Embryonic facial prominence (tissue), 1 donor: ENCODE measurements around the gene TTBK2.
"Not testable (repeated sequence)": the region's sequence is repeated elsewhere in the genome, so short reads cannot be mapped to it uniquely, and the experiment has no call there.

Experiments
- DNase-seq: peaks from one replicate; pipeline ENCODE4 v3.0.0-alpha.2; 2016; ENCODE audit errors: extremely low spot score

Gene TTBK2

DNA sequence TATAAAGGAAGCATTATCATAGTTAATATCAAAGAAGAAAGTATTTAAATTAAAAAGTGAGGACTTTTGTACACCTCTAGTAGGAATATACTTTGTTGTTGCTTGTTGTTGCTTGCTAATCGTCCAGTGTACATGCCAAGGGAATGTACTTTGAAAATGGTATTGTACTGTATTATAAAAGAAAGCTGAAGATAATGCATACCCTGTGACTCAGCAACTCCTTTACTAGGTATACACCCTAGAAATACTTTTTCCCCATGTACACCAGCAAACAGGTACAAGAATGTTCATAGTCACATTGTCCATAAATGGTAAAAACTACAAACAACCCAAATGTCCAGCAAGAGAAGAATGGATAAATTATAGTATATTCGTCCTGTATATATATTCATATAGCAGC, 12.0 kb downstream of the TTBK2 start:
- DNase-seq, result no peak

DNA sequence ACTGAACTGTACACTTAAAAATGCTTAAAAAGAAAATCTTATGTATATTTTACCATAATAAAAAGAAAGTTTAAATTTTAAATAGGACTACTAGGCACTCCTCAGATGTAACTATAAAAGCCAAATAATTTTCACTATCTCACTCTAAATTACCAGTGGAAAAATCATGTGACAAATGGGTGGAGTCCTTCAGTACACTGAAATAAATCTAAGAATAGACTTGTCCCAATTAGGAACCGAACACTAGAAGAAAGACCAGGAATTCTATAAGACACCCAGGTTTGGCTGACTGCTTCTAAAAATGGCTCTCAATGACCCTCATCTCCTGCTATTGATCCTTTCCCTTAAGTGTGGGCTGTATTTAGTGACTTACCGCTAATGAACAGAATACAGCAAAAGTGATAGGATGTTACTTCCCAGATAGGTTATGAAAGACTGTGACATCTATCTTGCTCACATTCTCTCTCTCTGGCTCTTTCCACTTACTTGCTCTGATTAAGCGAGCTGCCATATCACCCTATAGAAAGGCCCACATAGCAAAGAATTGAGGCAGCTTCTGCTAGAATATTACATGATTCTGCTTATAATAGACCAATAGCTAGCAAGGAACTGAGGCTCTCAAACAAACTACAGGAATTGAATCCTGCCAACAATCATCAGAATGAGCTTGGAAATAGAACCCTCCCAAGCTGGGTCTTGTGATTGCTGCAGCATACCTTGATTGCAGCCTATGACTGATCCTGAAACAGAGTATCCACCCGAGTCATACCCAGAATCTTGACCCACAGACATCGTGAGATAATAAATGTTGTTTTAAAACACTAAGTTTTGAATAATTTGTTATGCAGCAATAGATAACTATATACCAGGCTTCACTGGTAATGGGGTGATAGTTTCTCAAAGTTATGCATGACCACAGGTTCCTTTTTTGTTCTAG, 16.9 kb downstream of the TTBK2 start:
- no peak for DNase-seq

DNA sequence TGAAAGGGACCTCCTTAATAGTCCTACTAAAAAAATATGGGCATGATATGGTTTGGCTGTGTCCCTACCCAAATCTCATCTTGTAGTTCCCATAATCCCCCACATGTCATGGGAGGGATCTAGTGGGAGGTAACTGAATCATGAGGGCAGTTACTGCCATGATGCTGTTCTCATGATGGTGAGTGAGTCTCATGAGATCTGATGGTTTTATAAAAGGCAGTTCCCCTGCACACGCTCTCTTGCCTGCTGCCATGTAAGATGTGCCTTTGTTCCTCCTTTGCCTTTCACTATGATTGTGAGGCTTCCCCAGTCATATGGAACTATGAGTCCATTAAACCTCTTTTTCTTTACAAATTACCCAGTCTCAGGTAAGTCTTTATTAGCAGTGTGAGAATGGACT, 26.7 kb downstream of the TTBK2 start:
- DNase-seq, result not testable (repeated sequence)

DNA sequence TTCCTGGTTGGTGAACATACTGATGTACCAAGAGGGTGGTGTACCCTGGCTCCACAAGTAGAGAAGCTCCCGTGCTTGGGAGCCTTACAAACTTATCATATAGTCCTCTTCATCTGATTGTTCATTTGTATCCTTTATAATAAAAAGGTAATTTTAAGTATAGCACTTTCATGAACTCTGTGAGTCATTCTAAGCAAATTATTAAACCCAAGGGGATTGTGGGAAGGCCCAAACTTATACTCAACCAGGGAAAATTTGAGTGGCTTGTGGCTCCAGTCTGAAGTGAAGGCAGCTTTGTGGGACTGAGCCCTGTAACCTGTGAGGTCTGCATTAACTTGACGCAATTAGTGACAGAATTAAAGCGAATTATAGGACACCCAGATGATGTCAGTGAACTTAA, 29.0 kb downstream of the TTBK2 start:
- DNase-seq, result no peak

DNA sequence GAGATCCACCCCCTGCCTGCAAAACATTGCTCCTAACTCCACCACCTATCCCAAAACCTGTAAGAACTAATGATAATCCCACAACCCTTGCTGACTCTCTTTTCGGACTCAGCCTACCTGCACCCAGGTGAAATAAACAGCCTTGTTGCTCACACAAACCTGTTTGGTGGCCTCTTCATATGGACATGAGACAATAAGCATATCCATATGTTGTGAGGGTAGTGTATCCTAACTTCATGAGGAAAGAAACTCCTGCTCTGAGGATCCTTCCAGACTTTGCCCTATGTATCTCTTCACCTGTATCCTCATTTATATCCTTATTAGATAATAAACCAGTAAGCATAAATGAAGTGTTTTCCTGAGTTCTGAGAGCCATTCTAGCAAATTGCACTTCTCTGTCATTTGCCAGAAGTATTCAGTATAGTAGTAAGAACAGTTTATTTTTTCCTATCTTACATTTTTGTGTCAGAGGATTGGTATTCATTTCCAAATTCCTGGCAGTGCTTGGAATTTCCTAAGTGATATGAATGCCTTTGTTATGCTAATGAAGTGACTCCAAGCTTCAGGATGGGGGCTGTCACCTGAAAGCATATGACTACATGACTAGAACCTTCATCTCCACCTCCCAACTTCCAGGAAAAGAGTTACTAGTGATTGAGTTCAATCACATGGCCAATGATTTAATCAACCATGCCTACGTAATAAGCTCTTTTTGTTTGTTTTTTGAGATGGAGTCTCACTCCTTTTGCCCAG, 30.2 kb downstream of the TTBK2 start:
- DNase-seq, result no peak

DNA sequence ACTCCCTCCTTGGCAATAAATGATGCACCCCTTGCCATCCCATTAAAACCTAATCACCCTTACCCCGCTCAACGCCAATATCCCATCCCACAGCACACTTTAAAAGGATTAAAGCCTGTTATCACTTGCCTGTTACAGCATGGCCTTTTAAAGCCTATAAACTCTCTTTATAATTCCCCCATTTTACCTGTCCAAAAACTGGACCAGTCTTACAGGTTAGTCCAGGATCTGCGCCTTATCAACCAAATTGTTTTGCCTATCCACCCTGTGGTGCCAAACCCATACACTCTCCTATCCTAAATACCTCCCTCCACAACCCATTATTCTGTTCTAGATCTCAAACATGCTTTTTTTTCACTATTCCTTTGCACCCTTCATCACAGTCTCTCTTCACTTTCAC, 33.2 kb downstream of the TTBK2 start:
- DNase-seq, result not testable (repeated sequence)

DNA sequence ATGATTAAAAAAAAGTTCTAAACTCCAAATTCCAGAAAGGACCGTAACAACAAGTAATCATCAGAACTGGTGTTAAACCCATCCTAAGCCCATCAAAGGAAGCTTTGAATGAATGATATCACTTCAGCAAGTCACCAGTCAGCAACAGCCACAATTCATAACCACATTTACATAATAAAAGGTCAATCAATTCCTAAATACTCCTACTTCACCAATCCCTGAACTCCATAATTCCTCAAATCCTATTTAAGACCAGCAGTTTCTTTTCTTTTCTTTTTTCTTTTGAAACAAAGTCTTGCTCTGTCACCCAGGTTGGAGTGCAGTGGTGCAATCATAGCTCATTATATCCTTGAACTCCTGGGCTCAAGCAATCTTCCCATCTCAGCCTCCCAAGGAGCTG, 40.5 kb downstream of the TTBK2 start:
- DNase-seq, result no peak

DNA sequence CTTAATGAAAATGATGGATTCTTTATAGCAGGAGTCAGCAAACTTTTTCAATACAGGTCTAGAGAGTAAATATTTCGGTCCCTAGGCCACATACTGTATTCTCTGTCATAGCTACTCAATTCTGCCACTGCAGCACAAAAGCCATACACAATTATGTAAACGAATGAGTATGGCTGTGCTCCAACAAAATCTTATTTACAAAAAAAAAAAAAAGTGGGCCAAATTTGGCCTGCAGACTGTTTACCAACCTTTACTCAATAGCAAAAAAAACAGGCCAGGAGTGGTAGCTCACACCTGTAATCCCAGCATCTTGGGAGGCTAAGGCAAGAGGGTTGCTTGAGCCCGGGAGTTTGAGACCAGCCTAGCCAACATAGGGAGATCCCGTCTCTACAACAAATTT, 41.1 kb downstream of the TTBK2 start:
- DNase-seq, result no peak

DNA sequence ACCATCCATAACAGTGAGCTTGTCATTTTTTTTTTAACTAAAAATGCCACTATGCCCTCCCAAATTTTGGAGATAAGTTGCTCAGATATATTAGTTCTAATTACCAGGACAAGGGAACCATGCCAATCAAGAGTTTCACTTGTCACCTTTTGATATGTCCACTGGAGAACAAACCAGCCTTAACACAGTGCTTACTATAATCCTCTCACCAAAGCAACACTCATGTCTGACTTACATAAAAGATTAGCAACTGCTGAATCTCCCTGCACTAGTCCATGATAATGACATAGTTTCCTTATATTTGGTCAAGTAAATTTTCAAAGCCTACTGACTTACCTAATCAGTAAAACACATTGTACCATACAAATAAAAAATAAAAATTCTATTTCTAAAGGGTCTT, 44.4 kb downstream of the TTBK2 start:
- DNase-seq, result no peak

DNA sequence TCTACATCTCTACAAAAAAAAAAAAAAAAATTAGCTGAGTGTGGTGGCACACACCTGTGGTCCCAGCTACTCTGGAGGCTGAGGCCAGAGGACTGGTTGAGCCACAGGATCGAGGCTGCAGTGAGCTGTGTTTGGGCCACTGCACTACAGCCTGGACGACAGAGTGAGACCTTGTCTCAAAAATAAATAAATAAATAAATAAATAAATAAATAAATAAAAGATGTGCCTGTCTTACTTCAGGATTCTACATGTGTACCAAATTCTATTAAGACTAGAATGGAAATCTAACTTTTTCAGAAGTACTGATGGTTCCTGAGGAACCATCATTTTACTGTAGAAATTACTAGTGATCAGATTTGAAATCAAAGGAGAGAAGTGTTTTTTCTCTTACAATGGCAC, 51.9 kb downstream of the TTBK2 start:
- DNase-seq, result no peak

DNA sequence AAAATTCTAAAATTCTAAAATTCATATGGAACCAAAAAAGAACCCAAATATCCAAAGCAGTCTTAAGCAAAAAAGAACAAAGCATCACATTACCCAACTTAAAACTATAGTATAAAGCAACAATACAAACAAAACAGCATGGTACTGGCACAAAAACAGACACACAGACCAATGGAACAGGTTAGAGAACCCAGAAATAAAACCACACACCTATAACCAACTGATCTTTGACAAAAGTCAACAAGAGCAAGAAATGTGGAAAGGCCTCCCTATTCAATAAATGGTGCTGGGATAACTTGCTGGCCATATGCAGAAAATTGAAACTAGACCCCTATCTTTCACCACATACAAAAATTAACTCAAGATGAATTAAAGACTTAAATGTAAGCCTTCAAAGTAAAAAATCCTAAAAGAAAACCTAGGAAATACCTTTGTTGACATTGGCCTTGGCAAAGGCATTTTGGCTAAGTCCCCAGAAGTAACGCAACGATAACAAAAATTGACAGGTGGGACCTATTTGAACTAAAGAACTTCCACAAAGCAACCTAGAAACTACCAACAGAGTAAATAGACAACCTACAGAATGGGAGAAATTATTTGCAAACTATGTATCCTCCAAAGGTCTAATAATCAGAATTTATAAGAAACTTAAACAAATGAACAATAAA, 56.9 kb downstream of the TTBK2 start:
- DNase-seq, result no peak

DNA sequence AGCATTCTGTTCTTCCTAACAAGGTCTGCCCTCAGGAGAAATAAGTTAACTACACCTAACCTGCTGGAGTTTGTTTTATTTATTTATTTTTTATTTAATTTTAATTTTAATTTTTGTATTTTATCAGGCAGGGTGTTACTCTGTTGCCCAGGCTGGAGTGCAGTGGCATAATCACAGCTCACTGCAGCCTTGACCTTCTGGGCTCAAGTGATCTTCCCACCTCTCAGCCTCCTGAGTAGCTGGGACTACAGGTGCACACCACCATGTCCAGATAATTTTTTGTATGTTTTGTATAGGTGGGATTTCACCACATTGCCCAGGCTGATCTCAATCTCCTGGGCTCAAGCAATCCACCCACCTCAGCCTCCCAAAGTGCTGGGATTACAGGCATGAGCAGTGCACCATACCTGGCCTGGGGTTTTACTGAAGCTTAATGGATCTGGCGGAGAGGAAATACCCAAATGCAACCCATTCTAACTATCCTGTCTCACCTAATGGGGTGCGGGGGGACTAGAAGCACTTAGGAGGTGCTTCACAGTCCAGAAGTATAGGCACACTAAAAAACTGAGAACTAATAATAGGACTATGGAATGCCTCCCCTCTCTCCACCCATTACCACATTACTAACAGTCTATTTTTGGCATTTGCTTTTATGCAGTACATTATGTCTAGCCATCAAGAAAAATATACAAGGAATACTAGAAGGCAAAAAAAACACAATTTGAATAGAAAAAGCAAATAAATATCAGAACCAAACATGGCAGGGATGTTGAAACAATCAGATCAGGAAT, 61.4 kb downstream of the TTBK2 start:
- no peak for DNase-seq

DNA sequence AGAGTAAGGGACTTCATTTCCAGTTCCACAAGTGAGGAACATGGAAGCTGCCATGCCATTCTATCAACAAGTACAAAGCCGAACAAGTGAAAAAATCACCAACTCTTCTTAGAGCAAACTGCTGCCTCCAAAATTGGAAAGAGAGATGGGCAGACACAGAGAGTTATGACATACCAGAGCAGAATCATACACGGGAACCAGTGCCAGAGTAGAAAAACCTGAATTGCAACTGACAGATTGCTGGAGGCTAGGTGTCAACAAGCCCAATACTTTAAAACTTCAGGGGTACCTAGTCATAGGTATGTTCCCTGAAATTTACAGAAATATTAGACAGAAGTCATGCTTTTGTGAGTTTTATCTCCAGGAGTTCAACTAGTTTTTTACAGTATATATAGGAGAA, 62.0 kb downstream of the TTBK2 start:
- DNase-seq, result no peak

DNA sequence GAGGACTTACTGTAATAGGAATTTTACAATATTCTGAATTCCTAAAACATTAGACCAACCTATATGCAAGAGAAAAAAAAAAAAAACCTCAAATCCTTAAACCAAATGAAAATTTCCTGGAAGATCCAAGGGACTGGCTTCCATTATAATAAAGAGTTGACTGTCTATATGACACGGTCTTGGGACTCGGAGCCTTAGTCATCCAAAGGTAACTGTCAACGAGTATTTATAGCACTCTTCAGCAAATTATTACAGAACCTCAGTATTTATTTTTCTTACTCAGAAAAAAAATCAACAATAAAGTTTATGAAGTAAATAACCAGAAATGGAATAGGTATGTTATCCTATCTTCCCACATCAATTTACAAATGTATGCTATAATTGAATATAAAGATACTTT, 66.0 kb downstream of the TTBK2 start:
- DNase-seq, result no peak

DNA sequence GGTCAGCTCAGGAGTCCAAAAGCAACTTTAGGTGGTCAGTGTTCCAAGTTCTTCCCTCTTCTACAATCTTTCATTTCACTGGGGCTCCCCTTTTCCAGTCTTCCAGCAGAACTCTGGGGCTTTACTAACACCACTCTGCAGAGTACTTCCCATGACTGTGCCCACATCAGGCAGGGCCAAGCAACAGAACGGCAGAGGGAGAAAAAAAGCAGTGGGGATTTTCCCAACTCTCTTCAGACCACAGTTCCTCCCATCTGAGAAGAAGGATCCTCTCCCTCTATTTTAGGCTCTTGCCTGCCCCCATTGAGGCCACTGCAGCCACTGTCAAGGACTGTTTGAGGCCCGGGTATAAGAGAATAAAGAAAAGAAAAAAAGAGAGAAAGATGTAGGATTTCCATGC, 70.7 kb downstream of the TTBK2 start:
- no peak for DNase-seq

DNA sequence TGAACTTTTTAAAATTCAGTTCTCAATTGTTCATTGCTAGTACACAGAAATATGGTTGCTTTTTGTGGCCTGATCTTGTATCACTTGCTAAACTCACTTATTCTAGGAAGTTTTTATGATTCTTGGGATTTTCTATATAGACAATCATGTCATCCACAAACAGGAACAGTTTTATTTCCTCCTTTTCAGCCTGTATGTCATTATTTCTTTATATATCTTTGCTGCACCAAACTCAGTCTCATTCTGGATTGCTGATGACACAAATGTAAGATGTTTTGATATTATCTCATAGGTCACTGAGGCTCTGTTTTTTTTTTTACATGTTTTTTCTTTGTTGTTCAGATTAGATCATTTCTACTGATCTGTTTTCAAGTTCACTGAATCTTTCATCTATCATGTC, 71.7 kb downstream of the TTBK2 start:
- no peak for DNase-seq

DNA sequence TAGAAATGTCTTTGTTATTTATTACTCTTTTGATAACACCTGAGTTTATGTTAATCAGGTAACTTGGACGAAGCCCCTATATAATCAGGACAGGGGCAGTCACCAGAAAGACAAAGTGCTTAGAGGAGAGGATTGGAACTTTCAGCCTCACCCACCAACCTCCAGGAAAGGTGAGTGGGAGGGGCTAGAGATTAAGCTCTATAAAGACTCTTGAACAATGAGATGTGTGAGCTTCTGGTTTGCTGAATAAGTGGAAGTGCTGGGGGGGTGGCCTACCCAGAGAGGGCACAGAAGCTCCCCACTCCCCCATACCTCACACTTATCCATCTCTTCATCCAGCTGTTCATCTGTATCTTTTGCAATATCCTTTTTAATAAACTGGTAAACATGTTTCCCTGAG, 73.9 kb downstream of the TTBK2 start:
- DNase-seq, result no peak

DNA sequence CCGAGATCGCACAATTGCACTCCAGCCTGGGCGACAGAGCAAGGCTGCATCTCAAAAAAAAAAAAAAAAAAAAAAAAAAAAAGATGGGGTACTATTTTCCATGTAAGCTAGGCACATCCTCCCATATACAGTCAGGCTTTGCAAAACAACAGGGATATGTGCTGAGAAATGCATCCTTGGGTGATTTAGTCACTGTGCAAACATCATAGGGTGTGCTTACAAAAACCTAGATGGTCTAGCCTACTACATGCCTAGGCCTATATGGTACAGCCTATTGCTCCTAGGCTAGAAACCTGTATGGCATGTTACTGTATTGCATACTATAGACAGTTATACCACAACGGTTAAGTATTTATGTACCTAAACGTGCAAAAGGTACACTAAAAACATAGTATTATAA, 75.0 kb downstream of the TTBK2 start:
- DNase-seq, result no peak

DNA sequence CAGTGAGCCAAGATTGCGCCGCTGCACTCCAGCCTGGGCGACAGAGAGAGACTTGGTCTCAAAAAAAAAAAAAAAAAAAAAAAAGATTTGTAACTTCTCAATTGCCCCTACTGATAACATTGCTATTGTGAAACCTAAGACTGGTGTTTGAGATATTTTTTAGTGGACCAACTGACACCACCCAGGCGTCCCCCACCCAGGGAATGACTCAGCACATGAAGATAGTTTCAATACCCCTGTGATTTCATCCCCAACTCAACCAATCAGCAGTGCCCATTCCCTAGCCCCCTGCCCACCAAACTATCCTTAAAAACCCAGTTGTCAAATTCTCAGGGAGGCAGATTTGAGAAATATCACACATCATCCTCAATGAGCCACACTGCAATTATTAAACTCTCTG, 76.9 kb downstream of the TTBK2 start:
- DNase-seq, result no peak

DNA sequence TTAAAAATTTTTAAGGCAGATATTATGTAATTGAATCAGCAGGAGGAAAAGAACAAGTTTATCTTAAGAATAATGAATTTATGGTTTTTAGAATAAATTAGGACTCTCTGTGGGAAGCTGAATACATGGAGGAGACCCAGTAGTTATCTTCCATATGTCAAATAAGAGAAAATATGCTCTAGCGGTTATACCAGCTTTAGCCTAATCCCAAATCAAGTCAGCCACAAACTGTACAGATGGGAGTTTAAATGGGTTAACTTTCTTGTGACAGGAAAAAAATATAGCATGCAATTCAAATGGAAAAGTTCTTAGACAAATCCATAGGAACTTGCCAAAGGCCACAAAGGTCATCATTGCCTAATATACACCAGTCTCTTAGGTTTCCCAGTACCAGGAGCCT, 84.3 kb downstream of the TTBK2 start:
- no peak for DNase-seq

DNA sequence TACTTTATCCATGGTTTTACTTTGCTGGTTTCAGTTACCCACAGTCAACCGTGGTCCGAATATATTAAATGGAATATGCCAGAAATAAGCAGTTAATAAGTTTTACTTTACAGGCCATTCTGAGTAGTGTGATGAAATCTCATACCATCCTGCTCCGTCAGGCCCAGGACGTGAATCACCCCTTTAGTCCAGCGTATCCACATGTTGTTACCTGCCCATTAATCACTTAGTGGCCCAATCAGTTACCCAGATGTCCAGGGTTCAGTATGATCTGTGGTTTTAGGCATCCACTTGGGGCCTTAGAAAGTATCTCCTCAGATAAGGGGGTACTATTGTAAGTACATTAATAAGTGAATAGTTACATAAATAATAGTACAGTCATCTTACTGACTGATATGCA, 88.0 kb downstream of the TTBK2 start:
- DNase-seq, result no peak
